ENCODE data around the gene CACNA1A.

CACNA1A gene

DNA sequence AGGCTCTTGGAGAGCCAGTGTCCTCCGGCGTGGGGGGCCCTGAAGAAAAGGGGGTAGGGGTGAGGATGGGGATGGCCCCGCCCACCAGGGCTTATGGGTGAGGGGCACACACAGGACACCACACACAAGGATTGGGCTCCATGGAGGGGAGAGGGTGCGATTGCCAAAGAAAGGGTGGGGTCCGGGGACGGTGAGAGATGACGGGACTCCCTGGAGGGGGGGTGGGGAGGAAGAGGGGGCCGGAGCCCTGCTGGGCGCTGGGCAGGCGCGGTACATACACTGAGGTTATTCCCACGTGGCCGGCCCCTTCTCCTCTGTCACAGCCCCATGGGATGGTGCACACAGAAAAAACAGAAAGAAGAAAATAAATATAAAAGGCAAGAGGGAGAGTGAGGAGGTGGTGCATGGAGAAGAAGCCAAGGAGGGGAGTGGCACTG lies 295.9 kb downstream of the CACNA1A start:
- DNase-seq (ENCODE audit: low spot score): peak; percentile 23
- in situ Hi-C loops (cut with MboI; ENCODE audit: low pct_unique_long_range_greater_than_20kb, low sequenced_read_pairs, unreplicated experiment): no loop called here
- TF ChIP-seq, protein P1, sequence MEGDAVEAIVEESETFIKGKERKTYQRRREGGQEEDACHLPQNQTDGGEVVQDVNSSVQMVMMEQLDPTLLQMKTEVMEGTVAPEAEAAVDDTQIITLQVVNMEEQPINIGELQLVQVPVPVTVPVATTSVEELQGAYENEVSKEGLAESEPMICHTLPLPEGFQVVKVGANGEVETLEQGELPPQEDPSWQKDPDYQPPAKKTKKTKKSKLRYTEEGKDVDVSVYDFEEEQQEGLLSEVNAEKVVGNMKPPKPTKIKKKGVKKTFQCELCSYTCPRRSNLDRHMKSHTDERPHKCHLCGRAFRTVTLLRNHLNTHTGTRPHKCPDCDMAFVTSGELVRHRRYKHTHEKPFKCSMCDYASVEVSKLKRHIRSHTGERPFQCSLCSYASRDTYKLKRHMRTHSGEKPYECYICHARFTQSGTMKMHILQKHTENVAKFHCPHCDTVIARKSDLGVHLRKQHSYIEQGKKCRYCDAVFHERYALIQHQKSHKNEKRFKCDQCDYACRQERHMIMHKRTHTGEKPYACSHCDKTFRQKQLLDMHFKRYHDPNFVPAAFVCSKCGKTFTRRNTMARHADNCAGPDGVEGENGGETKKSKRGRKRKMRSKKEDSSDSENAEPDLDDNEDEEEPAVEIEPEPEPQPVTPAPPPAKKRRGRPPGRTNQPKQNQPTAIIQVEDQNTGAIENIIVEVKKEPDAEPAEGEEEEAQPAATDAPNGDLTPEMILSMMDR (IDR thresholded peaks at IDR 0.05; ENCODE audit: extremely low read depth, insufficient read depth, missing control alignments): no peak

DNA sequence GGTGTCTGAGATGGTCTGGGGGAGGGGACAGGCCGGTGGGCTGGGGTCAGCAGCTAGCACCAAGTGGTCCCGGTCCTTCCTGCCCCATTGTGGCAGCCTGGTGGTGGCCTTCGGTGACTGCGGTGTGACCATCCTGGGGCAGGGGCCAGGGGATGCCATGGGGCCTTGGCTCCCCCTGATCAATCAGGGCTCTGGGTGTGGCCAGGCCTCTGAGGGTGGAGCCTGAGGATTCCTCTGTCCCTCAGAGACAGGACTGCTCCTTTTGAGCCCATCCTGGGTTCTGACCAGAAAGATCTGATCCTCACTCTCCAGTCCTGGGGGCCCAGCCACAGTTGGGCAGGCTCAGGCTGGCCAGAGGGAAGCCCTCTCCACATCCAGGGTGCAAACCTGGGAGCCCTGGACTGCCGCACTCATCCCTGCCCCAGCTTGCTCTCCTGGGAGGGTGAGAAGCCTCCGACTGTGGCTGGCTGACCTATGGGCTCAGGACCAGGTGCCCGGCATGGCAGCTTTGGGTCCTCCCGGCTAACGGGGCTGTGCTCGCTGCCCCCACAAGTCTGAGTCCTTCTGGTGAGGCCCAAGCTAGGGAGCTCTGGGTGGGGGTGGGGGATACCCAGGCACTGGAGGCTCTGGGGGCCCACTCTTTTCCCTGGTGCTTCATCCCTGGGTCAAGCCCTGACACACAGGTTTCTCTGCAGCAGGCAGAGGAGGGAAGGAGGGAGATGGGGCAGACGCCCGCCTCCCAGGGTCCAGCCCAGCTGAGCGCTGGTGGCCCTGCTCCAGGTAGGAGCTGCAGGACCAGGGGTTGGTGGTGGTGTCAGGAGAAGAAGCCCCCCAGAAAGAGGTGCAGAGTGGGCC lies 296.6 kb downstream of the CACNA1A start:
- TF ChIP-seq, protein P1 (IDR thresholded peaks at IDR 0.05; ENCODE audit: extremely low read depth, insufficient read depth, missing control alignments): no peak
- in situ Hi-C loops (cut with MboI; ENCODE audit: low pct_unique_long_range_greater_than_20kb, low sequenced_read_pairs, unreplicated experiment): loop anchor here (10.0 kb wide), 1 partner anchor 45 kb away; no protein-coding TSS in a partner anchor

DNA sequence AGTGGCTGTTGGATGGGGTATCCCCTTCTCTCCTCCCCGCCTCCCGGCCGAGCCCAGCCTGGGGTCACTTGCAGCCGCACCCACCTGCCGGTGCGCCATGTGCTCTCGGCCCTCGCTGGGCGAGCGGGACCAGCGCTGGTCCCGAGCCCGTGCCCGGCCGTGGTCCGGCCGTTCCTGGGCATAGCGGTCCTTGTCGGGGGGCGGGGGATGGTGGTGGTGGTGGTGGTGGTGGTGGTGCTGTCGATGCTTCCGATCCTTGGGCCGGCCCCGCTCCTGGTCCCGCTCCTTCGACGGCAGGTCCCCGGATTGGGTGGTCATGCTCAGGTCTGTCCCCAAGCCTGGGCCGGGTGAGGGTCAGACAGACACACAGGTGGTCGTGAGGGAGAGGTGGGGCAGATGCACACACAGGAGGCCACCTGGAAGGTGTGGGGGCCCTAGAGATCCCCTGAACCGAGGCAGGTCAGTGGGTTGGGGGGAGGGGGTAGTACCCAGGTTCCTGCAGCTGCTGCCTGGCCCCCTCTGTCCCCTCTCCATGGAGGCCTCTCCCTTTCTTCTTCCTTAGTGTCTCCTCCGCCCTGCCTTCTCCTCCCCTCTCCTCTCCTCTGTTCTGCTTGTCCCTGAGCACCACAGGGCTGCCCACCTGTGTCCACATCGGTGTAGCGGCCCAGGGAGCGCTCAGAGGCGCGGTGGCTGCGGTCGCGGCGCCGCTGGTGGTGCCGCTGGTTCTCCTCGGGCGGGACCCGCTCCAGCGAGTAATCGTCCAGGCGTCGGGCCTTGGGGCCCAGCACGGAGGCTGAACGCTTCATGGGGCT lies 297.4 kb downstream of the CACNA1A start:
- in situ Hi-C loops (cut with MboI; ENCODE audit: low pct_unique_long_range_greater_than_20kb, low sequenced_read_pairs, unreplicated experiment): loop anchor here (10.0 kb wide), 1 partner anchor 46 kb away; no protein-coding TSS in a partner anchor

More for the DNA sequence above, 296.6 kb downstream of the CACNA1A start:
- DNase-seq (ENCODE audit: low spot score): peak; percentile 72

DNA sequence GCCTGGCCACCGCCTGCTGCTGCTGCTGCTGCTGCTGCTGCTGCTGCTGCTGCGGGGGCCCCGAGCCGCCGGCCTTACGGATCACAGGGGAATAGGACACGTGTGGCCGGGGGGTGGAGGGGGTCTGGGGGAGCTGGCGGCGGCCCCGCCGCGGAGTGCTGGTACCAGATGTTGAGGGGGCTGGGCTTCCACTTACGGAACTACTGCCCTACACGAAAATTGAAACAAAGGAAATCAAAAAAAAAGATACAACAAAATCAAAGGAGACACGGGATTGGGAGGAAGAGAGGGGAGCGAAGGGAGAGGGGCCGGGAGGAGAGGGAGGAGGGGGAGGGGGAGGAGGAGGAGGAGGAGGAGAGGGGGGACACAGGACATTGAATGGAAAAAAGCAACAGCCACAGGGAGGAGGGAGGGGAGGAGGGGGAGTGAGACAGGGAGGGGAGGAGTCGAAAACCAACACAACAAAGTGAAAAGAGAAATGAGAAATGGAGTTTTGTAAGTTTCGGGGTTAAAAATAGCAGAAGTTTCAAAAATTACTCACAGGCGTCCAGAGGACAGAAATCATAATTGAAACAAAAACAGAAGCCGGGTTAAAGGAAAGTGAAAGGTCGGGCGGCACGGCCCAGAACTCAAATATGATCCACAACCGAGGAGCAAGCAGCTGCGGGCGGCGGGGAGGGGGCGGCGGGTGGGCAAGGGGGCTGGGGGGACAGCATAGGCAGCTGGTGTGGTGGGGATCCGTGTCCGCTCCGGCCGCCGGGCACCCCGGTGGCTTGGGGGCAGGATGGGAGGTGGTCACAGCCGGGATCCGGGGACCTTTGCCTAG lies 298.2 kb downstream of the CACNA1A start:
- TF ChIP-seq, protein P1 (IDR thresholded peaks at IDR 0.05; ENCODE audit: extremely low read depth, insufficient read depth, missing control alignments): no peak
- DNase-seq (ENCODE audit: low spot score): peak; percentile 96
- in situ Hi-C loops (cut with MboI; ENCODE audit: low pct_unique_long_range_greater_than_20kb, low sequenced_read_pairs, unreplicated experiment): loop anchor here (10.0 kb wide), 1 partner anchor 47 kb away; no protein-coding TSS in a partner anchor

More for the DNA sequence above, 297.4 kb downstream of the CACNA1A start:
- TF ChIP-seq, protein P1 (IDR thresholded peaks at IDR 0.05; ENCODE audit: extremely low read depth, insufficient read depth, missing control alignments): no peak
- peak; percentile 85 for DNase-seq (ENCODE audit: low spot score)

DNA sequence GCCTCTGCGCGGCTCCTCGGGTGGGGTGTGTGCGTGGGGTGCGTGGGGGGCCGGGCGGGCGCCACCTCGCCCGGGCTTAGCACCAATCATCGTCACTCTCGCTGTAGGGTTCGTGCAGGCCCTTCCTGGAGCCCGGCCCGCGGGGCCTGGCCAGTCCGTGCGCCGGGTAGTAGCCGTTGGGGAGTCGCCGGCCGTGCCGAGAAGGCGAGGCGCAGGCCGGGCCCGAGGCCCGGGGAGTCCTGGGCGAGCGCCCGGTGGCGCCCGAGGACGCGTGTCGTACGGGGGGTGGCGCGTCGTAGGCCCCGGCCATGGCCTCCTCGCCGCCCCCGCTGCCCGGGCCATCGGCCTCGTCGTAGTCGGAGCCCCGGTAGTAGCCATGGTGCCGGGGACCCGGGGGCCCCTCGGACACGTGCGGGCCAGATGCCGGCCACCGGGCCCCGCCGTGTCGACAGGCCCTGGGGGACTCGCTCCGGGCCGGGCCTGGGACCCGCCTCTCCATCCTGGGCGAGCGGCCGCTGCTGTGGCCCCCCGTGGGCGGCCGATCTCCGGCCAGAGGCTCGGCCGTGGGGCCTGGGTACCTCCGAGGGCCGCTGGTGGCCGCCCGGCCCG lies 298.9 kb downstream of the CACNA1A start:
- TF ChIP-seq, protein P1 (IDR thresholded peaks at IDR 0.05; ENCODE audit: extremely low read depth, insufficient read depth, missing control alignments): no peak
- peak; percentile 56 for DNase-seq (ENCODE audit: low spot score)
- in situ Hi-C loops (cut with MboI; ENCODE audit: low pct_unique_long_range_greater_than_20kb, low sequenced_read_pairs, unreplicated experiment): loop anchor here (10.0 kb wide), 1 partner anchor 47 kb away; no protein-coding TSS in a partner anchor

All from GM13977 (cell line).